HEK293T (cell line): ENCODE data around the gene TFRC.

Experiments used
- ARNT ChIP-seq: fragments of 450-650 bp; IDR thresholded peaks from 2 replicates; pipeline ENCODE4 v1.6.1; 2017; ENCODE audit warnings: mild to moderate bottlenecking
- FOXK2 ChIP-seq: fragments of 450-650 bp; IDR thresholded peaks from 2 replicates; pipeline ENCODE4 v1.6.1; 2016; ENCODE audit warnings: mild to moderate bottlenecking
- L3MBTL2 ChIP-seq: fragments of 450-650 bp; conservative IDR thresholded peaks from 2 replicates; pipeline ENCODE4 v1.6.1; 2016; ENCODE audit warnings: mild to moderate bottlenecking
- SP1 ChIP-seq: fragments of 450-650 bp; IDR thresholded peaks from 2 replicates; pipeline ENCODE4 v1.6.1; 2017

GRCh38 chr3:196020373-196020772, 61.5 kb downstream of the TFRC start:
- no peak for TF ChIP-seq ARNT
- no peak for TF ChIP-seq SP1
- no peak for TF ChIP-seq FOXK2
- TF ChIP-seq L3MBTL2: no peak
